GM12878 (cell line): ENCODE results near the gene DUSP10. TPM values are rescaled to one million over a fixed set of nuclear protein-coding genes. Genes with fewer than 3 reads are reported as not detected.
A peak's percentile ranks its signal among the peaks of the same experiment; 100 is the strongest.

Source experiments
- ATF7 ChIP-seq: fragments of 450-650 bp; IDR thresholded peaks from 2 replicates; pipeline ENCODE4 v1.6.1; 2016; ENCODE audit warnings: low read depth, mild to moderate bottlenecking
- CREB1 ChIP-seq: IDR thresholded peaks from 2 replicates; pipeline ENCODE4 v1.6.1; 2012; ENCODE audit warnings: low read depth, mild to moderate bottlenecking, inconsistent platforms
- E4F1 ChIP-seq: fragments of 450-650 bp; IDR thresholded peaks from 2 replicates; pipeline ENCODE4 v1.6.1; 2018; ENCODE audit warnings: borderline replicate concordance, mild to moderate bottlenecking; ENCODE audit not compliant: partially characterized antibody
- GATAD2B ChIP-seq: fragments of 450-650 bp; conservative IDR thresholded peaks from 2 replicates; pipeline ENCODE4 v1.6.1; 2017; ENCODE audit warnings: low read depth, mild to moderate bottlenecking, moderate library complexity
- HCFC1 ChIP-seq: fragments of 150-350 bp; IDR thresholded peaks from 2 replicates; pipeline ENCODE4 v1.6.1; 2014; ENCODE audit warnings: low read length
- HDAC2 ChIP-seq: fragments of 200-600 bp; sonication (generic); IDR thresholded peaks from 2 replicates; pipeline ENCODE4 v1.6.1; 2017
- KAT2A ChIP-seq: conservative IDR thresholded peaks from 2 replicates; pipeline ENCODE4 v1.6.1; 2011; ENCODE audit warnings: low read depth, low read length; ENCODE audit not compliant: control insufficient read depth
- MYC ChIP-seq: IDR thresholded peaks from 2 replicates; pipeline ENCODE4 v1.6.1; 2011; ENCODE audit warnings: mild to moderate bottlenecking, low read length, moderate library complexity, inconsistent platforms; ENCODE audit not compliant: insufficient read depth, insufficient replicate concordance, insufficient read length, severe bottlenecking
- NFIC ChIP-seq: IDR thresholded peaks from 2 replicates; pipeline ENCODE4 v1.6.1; 2012; ENCODE audit warnings: low read depth, mild to moderate bottlenecking, inconsistent platforms, low read length, moderate library complexity
- NFXL1 ChIP-seq: fragments of 450-650 bp; IDR thresholded peaks from 2 replicates; pipeline ENCODE4 v1.6.1; 2017; ENCODE audit warnings: antibody characterized with exemption, mild to moderate bottlenecking, borderline replicate concordance
- NFYA ChIP-seq: IDR thresholded peaks from 2 replicates; pipeline ENCODE4 v1.6.1; 2011; ENCODE audit warnings: low read depth, mild to moderate bottlenecking, low read length, improper control_type of control experiment, borderline replicate concordance
- NFYB ChIP-seq: IDR thresholded peaks from 2 replicates; pipeline ENCODE4 v1.6.1; 2011; ENCODE audit warnings: low read depth, mild to moderate bottlenecking, low read length, improper control_type of control experiment, moderate library complexity; ENCODE audit not compliant: insufficient read depth
- NR2C1 ChIP-seq: fragments of 450-650 bp; IDR thresholded peaks from 2 replicates; pipeline ENCODE4 v1.6.1; 2017; ENCODE audit warnings: antibody characterized with exemption, mild to moderate bottlenecking, moderate library complexity
- POLR2A ChIP-seq: IDR thresholded peaks from 2 replicates; pipeline ENCODE4 v1.6.1; 2011; ENCODE audit warnings: low read depth, mild to moderate bottlenecking, low read length
- RB1 ChIP-seq: fragments of 450-650 bp; formaldehyde crosslinking; IDR thresholded peaks from 2 replicates; pipeline ENCODE4 v1.6.1; 2017; ENCODE audit warnings: mild to moderate bottlenecking, borderline replicate concordance
- TCF12 ChIP-seq: IDR thresholded peaks from 2 replicates; pipeline ENCODE4 v1.6.1; 2011; ENCODE audit warnings: low read depth, mild to moderate bottlenecking, low read length
- YY1 ChIP-seq: IDR thresholded peaks from 2 replicates; pipeline ENCODE4 v1.6.1; 2011; ENCODE audit warnings: low read depth, mild to moderate bottlenecking, low read length
- ZBTB4 ChIP-seq: fragments of 450-650 bp; formaldehyde crosslinking; IDR thresholded peaks from 2 replicates; pipeline ENCODE4 v1.4.0; 2022; ENCODE audit warnings: mild to moderate bottlenecking, moderate library complexity
- ZNF687 ChIP-seq: fragments of 450-650 bp; IDR thresholded peaks from 2 replicates; pipeline ENCODE4 v1.6.1; 2017; ENCODE audit warnings: mild to moderate bottlenecking, moderate library complexity
- polyA plus RNA-seq, 11 experiments: library from polyadenylated mRNA; depleted of rRNA in 4 of 11; unstranded in 6 of 11; stranded (reverse) in 5 of 11; fragments of >200 nt; fragmentation: Nextera tagmentation in 4 of 11; fragmentation: Illumina TruSeq in 1 of 11; extraction: Ambion mirVana in 4 of 11; extraction: Trizol in 1 of 11; gene quantifications; 1 replicate in 1 of 11; 2 replicates in 10 of 11; pipeline versions ENCODE4 v1.2.1 to v1.2.3, GENCODE V29; 2011 to 2016; ENCODE audit warnings: inconsistent platforms in 2 of 11, missing spikeins in 2 of 11, low read depth in 1 of 11
- total RNA-seq, 4 experiments: library from RNA; depleted of rRNA in 3 of 4; stranded (reverse); fragments of >200 nt in 3 of 4; fragmentation: Illumina TruSeq in 1 of 4; extraction: Trizol in 1 of 4; gene quantifications; 2 replicates each; pipeline versions ENCODE4 v1.2.1 to v1.2.3, GENCODE V29; 2013 to 2021
- TF ChIP-seq, protein P1 (sequence below): fragments of 450-650 bp; IDR thresholded peaks from 2 replicates; pipeline ENCODE4 v1.6.1; 2014; ENCODE audit warnings: mild to moderate bottlenecking

Gene DUSP10
- total and polyA plus RNA-seq, 10 of the 15 experiments (the other 5 are each of a cell fraction or from before 2014, with no cell fraction given) = 20.3 to 38.4 (median 27.8) TPM

DNA sequence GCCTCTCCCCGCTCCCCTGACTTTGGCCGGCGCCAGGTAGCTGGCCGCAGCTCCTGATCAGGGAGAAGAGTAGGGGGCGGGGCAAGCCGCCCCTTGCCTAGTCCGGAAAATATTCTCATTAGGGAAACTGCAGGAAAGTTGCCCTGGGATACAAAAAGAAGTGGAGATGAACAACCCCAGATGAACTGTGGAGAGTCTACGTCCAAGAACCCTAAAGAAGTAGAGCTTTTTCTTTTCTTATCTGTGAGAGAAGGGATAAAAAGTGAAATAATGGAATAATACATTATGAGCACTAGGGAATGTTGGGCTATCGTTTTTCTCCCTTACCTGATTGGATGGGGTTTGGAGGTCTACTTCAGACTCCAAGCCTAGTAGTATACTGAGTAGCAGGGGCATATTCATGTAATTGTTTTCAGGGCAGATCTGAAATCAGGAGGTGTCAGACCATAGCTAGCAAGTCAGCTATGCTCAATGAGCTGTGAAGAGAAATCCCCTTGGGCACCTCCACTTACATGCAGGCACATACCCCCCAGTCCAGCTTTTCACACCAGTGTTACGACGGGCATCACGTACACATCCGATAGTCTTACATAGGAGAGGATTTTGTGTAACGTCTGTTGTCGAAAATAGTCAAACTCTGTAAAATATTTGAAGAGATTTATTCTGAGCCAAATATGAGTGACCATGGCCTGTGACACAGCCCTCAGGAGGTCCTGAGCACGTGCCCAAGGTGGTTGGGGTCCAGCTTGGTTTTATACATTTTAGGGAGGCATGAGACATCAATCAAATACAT lies 1.7 kb upstream of the DUSP10 start (continued):
- TF ChIP-seq ZNF687 (peak; percentile 97), MYC (no peak), NFYB (no peak), CREB1 (peak; percentile 70; the same call in 1 of the 2 replicates), HDAC2 (no peak), RB1 (no peak), ATF7 (peak; percentile 83), GATAD2B (peak; percentile 45; the same call in 1 of the 2 replicates), POLR2A (no peak), NFYA (no peak), ZBTB4 (CRISPR knock-in tag) (no peak), NFXL1 (no peak), KAT2A (no peak), YY1 (no peak), TCF12 (0 out of 2 replicates have a peak, but pooled peaks have one; percentile 26), HCFC1 (no peak), NR2C1 (no peak), E4F1 (no peak), NFIC (peak; percentile 59)
- TF ChIP-seq, protein P1, sequence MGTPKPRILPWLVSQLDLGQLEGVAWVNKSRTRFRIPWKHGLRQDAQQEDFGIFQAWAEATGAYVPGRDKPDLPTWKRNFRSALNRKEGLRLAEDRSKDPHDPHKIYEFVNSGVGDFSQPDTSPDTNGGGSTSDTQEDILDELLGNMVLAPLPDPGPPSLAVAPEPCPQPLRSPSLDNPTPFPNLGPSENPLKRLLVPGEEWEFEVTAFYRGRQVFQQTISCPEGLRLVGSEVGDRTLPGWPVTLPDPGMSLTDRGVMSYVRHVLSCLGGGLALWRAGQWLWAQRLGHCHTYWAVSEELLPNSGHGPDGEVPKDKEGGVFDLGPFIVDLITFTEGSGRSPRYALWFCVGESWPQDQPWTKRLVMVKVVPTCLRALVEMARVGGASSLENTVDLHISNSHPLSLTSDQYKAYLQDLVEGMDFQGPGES = no peak
